Fibroblast of gingiva (primary cell): Measurements from ENCODE around the gene GLTP.
"Not testable (repeated sequence)": the region's sequence is repeated elsewhere in the genome, so short reads cannot be mapped to it uniquely, and the experiment has no call there.

Experiments used
- DNase-seq: peaks from one replicate; pipeline ENCODE4 v3.0.0-alpha.2; 2011; ENCODE audit warnings: low read depth

Gene GLTP

DNA sequence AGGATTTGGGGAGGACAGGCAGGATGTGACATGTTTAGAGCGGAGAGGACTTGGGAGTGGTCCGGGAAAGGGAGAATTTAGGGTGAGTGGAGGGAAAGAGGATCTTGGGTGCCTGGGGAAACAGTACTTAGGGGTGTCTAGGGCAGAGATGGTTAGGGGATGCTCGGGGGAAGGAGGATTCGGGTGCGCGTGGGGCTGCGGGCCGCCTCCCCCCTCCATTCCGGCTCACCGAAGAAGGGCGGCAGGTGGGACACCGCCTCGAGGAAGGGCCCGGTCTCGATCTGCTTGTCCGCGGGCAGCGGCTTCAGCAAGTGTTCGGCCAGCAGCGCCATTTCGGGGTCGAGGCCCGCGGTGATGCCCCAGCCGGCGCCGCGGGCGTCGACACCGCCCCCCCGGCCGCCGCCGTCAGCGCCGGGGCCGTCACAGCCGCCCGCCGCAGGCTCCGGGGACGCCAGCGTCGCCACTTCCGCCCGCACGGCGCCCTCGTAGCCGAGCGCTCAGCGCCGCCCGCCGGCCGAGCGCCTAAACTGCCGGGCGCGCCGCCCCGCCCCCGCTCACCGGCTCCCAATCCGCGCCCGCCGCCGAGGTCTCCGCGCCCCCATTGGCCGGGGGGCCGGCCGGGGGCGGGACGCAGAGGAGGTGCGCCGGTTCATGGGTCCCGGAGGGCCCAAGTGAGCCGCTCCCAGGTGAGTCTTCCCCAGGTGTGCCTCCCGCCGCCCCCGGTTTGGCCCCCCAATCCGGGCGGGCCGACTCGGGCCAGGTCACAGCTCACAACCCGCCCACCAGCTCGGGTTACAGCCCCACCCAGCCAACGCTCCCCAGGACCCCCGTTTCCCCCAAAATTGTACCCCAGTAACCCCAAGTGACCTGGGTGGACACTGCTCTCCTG is at the start of gene GLTP:
TSS of gene GLTP (minus strand) at position 499 of the 889 bp plus-strand sequence. CDS start at position 332, 167 bp downstream.
- DNase-seq: peak; percentile 71

DNA sequence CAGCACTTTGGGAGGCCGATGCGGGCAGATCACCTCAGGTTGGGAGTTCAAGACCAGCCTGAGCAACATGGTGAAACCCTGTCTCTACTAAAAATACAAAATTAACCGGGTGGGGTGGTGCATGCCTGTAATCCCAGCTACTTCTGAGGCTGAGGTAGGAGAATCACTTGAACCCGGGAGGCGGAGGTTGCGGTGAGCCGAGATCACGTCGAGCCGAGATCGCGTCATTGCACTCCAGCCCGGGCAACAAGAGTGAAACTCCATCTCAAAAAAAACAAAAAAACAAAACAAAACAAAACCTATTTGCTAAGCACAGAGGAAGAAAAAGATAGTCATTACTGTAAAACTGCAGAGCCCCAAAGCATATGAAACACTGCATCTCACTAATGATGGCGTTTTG is 49.0 kb upstream of the GLTP start:
- not testable (repeated sequence) for DNase-seq

GRCh38 chr12:109928058-109928656 is 47.8 kb upstream of the GLTP start:
- no peak for DNase-seq

GRCh38 chr12:109927622-109928021 is 47.3 kb upstream of the GLTP start:
- DNase-seq: no peak

DNA sequence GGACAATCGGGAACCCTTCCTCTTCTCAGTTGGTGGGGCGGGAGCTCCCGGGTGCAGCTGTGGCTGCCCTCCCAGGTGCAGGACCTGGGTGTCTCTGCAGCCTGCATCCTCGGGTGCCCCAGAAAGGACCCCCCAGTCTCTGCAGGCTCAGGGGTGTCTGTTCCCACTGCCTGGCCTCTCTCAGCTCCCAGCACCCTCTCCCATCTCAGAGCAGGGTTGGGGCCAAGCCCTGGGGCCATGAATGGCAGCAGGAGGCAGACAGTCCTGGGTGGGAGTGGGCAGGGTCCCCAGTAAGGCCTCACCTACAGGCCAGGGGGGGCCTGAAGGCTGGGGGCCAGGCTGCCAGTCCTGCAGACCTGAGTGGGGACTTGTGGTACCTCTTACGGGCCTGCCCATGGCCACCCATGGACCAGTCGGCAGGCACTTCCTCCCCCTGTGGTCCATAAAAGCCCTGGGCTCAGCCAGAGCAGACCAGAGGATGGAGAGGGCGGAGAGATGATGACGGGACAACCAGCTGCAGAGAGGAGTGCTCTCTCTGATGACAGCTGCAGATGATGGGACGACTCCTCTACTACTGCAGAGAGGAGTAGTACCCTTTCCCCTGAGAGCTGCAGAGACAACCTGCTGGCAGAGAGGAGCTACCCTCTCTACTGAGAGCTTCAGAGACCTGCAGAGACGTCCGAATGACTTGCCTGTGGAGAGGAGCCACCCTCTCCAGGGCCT is 46.3 kb upstream of the GLTP start:
- DNase-seq: no peak

DNA sequence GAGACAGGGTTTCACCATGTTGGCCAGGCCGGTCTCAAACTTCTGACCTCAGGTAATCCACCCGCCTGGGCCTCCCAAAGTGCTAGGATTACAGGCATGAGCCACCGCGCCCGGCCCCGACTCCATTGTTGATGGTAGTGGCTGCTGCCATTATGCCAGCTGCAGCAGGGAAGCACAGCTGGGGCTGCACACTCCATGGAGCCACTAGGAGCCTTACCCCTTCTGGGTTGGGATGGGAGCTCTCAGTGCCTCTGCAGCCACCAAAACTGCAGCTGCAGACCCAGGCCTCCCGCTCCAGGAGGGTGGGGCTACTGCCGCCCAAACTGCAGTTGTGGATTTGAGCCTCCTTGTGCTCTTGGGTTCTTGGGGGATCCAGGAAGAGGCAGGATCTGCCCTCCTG is 45.7 kb upstream of the GLTP start:
- no peak for DNase-seq

DNA sequence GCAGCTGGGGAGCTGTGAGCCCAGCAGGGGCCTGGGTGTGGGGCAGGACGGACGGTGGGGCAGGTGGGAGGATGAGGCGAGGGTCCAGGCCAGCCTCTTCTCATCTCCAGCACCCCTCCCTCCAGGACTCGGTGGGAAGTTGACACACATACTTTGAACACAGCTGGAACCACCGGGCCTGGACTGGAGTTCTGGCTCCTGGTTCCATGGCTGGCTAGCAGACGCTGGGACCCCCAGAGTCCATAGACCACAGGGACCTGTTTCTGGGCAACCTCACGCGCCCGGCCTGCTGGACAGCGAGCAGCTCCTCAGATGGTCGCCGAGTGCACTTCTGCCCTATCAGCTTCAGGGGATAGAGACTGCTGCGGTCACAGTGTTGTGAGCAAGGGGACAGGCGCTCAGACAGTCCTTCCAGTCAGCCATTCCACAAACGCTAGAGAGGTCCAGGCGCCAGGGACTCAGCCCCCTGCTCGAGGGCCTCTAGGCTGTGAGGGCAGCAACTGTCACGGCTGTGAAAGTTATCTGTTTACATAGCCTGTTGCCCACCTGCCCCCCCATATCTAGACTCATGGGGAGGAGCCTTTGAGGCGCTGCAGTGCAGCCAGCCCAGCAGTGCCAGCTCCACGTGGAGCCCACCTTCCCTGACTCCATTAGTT is 45.0 kb upstream of the GLTP start:
- DNase-seq: no peak

DNA sequence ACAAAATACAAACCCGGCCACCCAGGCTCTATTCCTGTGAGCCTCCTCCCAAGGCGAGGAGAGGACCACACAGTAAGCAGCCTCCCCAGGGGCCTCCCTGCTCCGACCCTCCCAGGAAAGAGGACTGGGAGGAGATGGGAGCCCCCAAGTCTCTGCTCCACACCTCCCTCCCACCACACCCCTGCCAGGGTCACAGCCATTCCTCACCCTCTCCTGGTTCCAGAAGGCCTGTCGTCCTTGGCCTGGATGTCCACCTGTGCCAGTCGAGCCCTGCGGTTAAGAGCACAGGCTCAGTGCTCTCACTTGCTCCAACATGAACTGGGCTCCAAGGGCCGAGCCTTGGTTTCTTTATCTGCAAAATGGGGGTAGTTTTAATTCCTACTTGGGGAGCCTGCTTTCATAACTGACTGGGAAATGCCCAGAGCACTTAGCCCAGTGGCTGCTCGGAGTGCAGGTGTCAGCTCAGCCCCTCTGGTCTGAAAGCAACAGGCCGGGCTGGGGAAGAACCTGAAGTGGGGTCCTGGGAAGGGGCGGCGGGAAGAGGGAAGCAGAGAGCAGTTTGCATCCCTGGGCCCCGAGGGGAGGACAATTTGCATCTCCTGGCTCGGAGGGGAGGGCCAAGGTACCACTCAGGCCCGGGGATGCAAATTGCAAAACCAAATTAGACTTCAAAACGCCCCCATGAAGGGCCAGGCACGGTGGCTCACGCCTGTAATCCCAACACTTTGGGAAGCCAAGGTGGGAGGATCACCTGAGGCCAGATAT is 43.3 kb upstream of the GLTP start:
- DNase-seq: no peak

DNA sequence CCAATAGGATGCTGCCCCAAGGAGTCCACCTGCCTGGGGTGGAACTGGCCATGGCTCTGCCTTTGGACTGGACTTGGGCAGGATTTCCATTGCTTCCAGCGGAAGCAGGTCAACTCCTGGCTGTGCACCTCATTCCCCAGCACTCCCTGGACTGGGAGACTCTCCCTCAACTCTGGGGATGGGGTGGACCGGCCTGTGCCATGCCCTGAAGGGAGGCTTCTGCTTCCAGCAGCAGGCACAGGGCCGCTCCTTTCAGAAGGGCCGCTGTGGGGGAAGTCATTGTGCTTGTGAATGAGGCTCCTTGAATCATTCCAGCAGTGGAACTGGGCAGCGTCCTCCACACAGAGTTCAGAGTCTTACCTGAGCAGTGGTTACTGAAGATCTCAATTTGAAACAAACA is 42.7 kb upstream of the GLTP start:
- DNase-seq: no peak

DNA sequence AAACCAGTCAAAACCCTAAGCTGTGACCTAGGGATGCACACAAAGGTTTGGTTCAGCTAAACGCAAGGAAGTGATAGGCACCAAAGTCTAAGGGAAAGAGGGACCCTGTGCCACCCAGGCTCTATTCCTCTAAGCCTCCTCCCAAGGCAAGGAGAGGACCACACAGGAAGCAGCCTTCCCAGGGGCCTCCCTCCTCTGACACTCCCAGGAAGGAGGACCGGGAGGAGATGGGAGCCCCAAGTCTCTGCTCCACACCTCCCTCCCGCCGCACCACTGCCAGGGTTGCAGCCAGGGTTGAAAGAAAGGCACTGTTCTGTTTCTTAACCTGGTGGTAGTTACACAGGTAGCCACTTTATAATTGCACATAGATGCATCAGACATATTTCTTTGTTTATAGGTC is 41.6 kb upstream of the GLTP start:
- DNase-seq: no peak

DNA sequence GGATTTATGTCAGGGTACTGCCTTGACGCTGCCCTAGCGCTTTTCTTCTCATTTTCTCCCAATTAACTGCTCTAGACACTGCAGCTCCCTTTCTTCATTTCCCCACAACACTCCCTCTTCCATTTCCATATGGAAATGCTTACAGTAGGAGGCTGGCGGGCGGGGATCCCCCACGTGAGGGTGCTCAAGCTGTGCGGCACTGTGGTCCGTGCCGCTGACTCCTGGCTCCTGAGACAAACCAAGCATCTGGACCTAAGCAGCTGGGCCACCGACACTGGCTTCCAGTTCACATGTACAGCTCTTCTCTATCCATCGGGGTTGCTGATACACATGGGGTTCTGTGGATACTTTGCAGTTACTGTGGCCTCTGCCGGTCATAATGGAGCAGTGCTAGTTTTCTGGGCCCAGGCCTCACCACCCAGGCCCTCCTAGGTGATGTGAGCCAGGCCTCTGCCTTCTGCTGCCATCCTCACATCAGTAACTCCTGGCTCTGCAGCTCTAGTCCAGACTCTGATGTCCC is 40.0 kb upstream of the GLTP start:
- DNase-seq: no peak

DNA sequence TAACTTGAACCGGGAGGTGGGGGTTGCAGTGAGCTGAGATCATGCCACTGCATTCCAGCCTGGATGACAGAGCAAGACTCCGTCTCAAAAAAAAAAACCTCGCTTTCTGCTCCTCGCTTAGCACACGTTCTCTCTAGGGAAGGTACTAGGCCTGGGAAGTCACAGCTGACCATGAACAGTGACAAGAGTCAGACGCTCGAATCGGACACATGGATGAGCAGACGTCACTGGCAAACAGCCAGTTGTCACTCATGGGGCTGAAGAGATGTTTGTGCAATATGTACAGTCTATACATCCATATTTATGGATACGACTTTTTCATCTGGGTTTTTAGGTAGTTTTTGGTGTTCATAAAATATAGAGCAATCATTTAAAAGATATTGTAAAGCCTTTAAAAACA is 39.1 kb upstream of the GLTP start:
- no peak for DNase-seq

GRCh38 chr12:109916045-109916444 is 35.7 kb upstream of the GLTP start:
- no peak for DNase-seq

GRCh38 chr12:109915171-109916040 is 35.1 kb upstream of the GLTP start:
- DNase-seq: no peak

DNA sequence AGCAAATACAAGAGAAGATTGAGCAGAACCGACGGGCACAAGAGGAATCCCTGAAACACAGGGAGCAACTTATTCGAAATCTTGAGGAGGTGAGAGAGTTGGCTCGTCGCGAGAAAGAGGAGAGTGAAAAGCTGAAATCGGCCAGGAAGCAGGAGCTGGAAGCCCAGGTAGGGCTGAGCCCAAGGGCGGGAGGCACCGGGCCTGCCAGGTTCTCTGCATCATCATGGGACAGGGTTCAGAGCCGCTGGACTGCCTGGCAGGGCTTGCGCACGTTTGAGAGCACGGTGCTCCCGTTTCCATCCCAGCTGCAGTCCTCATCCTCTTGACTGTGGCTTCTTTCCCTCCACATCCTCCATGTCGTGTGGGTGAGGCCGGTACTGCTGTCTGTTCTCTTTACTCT is 34.1 kb upstream of the GLTP start:
- DNase-seq: no peak

GRCh38 chr12:109912855-109913321 is 32.5 kb upstream of the GLTP start:
- no peak for DNase-seq

- no peak for DNase-seq
Observed at GRCh38 chr12:109910969-109911348, 30.6 kb upstream of the GLTP start.

DNA sequence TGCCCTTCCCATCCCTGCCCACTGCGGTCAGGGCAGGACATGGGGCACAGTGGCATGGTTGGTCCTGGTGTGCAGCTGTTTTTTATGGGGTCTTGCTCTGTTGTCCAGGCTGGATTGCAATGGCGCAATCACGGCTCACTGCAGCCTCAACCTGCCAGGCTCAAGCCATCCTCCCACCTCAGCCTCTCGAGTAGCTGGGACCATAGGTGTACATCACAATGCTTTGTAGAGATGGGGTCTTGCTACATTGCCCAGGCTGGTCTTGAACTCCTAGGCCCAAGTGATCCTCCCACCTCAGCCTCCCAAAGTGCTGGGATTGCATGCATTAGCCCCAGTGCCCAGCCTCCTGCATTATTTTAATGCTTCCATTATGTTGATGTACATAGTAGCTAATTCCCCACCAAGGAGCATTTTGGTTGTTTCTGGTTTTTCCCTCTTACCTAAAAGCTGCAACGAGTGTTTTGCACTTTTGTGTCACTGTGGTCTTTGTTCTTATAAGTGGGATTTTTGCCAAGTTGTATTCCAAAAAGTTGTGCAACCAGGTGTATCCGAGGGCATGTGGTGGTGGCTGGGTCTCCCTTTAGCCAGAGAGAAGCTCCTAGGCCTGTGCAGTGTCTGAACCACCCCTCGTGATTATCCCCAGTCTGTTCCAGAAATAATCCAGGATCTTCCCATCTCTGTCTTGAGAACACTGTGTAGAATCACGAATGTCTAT is 30.1 kb upstream of the GLTP start:
- DNase-seq: no peak

DNA sequence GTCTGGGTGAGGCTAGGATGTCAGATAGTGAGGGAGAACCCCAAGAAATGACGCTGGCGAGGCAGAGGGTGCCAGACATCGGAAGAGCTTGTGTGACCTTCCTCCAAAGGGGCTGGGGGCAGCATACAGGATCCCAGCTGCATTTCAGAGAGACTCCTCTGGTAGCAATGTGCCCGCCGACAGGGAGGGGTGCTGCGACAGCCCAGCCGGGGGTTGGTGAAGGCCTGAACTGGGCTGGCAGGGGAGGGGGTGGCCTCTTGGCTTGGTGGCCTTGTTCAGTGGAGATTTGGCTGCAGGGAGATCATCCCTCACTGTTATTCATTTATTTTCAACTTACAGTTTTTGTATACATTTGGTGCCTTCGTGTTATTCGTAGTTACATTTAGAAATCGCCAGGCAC is 25.0 kb upstream of the GLTP start:
- DNase-seq: no peak
